ENCODE data around the gene TTBK2.

Gene TTBK2

GRCh38 chr15:42782716-42783115 is 137.9 kb downstream of the TTBK2 start (continued):
- TF ChIP-seq TCF7L2 (IDR thresholded peaks at IDR 0.05; ENCODE audit: borderline replicate concordance, low read depth, low read length) (no peak), PRDM10 (tag by site-specific recombination; IDR thresholded peaks at IDR 0.05) (no peak), BCL11A (tag by site-specific recombination; IDR thresholded peaks at IDR 0.05; ENCODE audit: low read depth) (no peak), ZNF510 (tag by site-specific recombination; IDR thresholded peaks at IDR 0.05; ENCODE audit: insufficient replicate concordance) (no peak), ZNF837 (tag by site-specific recombination; IDR thresholded peaks at IDR 0.05) (no peak), ZNF37A (tag by site-specific recombination; IDR thresholded peaks at IDR 0.05) (no peak), ZNF792 (tag by site-specific recombination; IDR thresholded peaks at IDR 0.05) (no peak), ZSCAN30 (tag by site-specific recombination; IDR thresholded peaks at IDR 0.05) (no peak)

GRCh38 chr15:42775416-42775815 is 145.2 kb downstream of the TTBK2 start:
- TF ChIP-seq ZFP69B (tag by site-specific recombination; IDR thresholded peaks at IDR 0.05): no peak
- no peak for TF ChIP-seq ZNF670 (tag by site-specific recombination; IDR thresholded peaks at IDR 0.05; ENCODE audit: low read depth)
- TF ChIP-seq KLF8 (tag by site-specific recombination; IDR thresholded peaks at IDR 0.05): no peak
- TF ChIP-seq ZNF518A (tag by site-specific recombination; conservative IDR thresholded peaks at IDR 0.05; ENCODE audit: low read depth): no peak
- TF ChIP-seq ZNF529 (tag by site-specific recombination; IDR thresholded peaks at IDR 0.05; ENCODE audit: insufficient replicate concordance): no peak
- Histone ChIP-seq H3K4me1 (ENCODE audit: control insufficient read depth, insufficient read depth, low read length) (no peaks in the 10 kb centered on the region), H3K36me3 (ENCODE audit: control insufficient read depth in 2 of 2, insufficient read depth in 1 of 2, low read length in 2 of 2) (peaks cover 0 to 8% of the 10 kb centered on the region in 2 experiments), H3K4me3 (ENCODE audit: low read depth, low read length) (no peak overlapping the region), H3K9me3 (ENCODE audit: control insufficient read depth, insufficient read depth, low read depth, low read length) (no peaks in the 10 kb centered on the region), H3K27ac (ENCODE audit: extremely low read depth, low read depth, low read length) (no peak overlapping the region)
- ChIA-PET CTCF (no interaction called here), POLR2A (no interaction called here)

- H3K4me1 ChIP-seq (ENCODE audit: control insufficient read depth, insufficient read depth, low read length): no peaks in the 10 kb centered on the region
- CTCF ChIA-PET: interaction anchor here (0.6 kb wide), 1 partner anchor 155 kb away, joined by 3 read pairs; no protein-coding TSS in a partner anchor
- TF ChIP-seq ZSCAN23 (tag by site-specific recombination; IDR thresholded peaks at IDR 0.05) (no peak), ZNF248 (tag by site-specific recombination; IDR thresholded peaks at IDR 0.05) (no peak), ZNF391 (tag by site-specific recombination; IDR thresholded peaks at IDR 0.05; ENCODE audit: borderline replicate concordance, low read depth) (no peak), ZNF394 (tag by site-specific recombination; IDR thresholded peaks at IDR 0.05; ENCODE audit: borderline replicate concordance) (no peak), ZXDB (tag by site-specific recombination; IDR thresholded peaks at IDR 0.05) (no peak)
- no peaks in the 10 kb centered on the region for H3K9me3 ChIP-seq (ENCODE audit: control insufficient read depth, insufficient read depth, low read depth, low read length)
- H3K36me3 ChIP-seq (ENCODE audit: control insufficient read depth in 2 of 2, insufficient read depth in 1 of 2, low read length in 2 of 2): peaks cover 0 to 8% of the 10 kb centered on the region in 2 experiments
- POLR2A ChIA-PET: no interaction called here
- H3K27ac ChIP-seq (ENCODE audit: extremely low read depth, low read depth, low read length): no peak overlapping the region
- H3K4me3 ChIP-seq (ENCODE audit: low read depth, low read length): no peak overlapping the region
Observed at GRCh38 chr15:42772901-42773300, 147.7 kb downstream of the TTBK2 start.

All from HEK293 (cell line).